HG03139 (cell line): ENCODE measurements around the gene KLK1.
A peak's percentile ranks its signal among the peaks of the same experiment; 100 is the strongest.
"Not testable (repeated sequence)": the region's sequence is repeated elsewhere in the genome, so short reads cannot be mapped to it uniquely, and the experiment has no call there.

Source experiments
- ATAC-seq: cut with Tn5 transposase; IDR thresholded peaks from one replicate; pipeline ENCODE4 v1.9.1; 2021; ENCODE audit not compliant: unreplicated experiment

The KLK1 gene

DNA sequence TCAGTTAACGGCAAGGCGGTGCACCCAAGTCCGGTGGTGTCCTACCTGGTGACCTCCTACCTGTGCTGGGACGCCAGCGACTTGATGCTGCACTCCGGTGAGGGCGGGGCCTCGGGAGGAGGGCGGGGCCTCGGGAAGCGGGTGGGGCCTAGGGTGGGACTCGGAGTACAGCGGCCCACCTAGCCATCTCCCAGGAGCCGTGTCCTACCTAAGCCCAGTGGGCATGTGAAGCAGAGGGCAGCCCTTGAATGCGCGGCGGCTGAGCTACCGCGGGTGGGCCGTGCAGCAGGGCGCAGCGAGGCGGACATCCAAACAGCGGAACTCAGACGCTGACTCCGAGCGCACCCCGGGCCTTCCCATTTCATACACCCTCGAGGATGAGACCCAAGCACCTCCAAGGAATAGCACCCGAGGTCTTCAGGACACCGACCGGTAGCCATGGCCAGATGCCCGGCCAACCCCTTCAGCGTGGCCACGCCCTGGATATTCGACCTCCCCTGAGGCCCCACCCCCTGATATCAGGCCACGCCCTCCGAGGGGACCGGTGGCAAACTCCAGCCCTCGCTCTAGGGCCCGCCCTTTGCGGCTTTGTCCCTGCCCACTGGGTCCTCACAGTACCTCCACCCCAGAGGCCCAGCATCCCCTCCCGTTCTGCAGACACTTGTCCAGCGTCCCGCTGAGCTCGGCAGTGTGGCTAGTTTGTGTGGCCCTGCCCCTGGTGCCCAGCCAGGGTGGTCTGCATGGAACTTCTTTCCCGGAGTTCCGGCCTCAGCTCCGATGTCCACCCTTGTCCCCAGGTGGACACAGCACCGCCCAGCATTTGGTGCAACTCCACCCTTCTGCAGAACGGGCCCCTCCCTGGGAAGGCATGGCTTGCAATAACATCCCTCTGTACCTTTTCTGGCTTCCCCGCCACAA, 5.4 kb downstream of the KLK1 start:
- peak; percentile 45 for ATAC-seq

GRCh38 chr19:50815439-50815838, 8.1 kb downstream of the KLK1 start:
- ATAC-seq, result no peak

- no peak for ATAC-seq
Measured at GRCh38 chr19:50814883-50815282, 8.7 kb downstream of the KLK1 start.

GRCh38 chr19:50812474-50812873, 11.1 kb downstream of the KLK1 start:
- no peak for ATAC-seq

DNA sequence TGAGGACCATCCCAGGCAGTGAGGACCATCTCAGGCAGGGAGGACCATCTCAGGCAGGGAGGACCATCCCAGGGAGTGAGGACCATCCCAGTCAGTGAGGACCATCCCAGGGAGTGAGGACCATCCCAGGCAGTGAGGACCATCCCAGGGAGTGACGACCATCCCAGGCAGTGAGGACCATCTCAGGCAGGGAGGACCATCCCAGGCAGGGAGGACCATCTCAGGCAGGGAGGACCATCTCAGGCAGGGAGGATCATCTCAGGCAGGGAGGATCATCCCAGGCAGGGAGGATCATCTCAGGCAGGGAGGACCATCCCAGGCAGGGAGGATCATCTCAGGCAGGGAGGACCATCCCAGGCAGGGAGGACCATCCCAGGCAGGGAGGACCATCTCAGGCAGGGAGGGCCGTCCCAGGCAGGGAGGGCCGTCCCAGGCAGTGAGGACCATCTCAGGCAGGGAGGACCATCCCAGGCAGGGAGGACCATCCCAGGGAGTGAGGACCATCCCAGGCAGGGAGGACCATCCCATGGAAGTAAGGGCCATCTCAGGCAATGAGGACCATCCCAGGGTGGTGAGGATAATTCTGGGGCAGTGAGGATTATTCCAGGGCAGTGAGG, 11.9 kb downstream of the KLK1 start:
- not testable (repeated sequence) for ATAC-seq

- no peak for ATAC-seq
Measured at GRCh38 chr19:50808856-50809255, 14.7 kb downstream of the KLK1 start.

- ATAC-seq, result peak; percentile 88
Measured at GRCh38 chr19:50804420-50805272, 18.9 kb downstream of the KLK1 start.

GRCh38 chr19:50803633-50804419, 19.8 kb downstream of the KLK1 start:
- no peak for ATAC-seq

DNA sequence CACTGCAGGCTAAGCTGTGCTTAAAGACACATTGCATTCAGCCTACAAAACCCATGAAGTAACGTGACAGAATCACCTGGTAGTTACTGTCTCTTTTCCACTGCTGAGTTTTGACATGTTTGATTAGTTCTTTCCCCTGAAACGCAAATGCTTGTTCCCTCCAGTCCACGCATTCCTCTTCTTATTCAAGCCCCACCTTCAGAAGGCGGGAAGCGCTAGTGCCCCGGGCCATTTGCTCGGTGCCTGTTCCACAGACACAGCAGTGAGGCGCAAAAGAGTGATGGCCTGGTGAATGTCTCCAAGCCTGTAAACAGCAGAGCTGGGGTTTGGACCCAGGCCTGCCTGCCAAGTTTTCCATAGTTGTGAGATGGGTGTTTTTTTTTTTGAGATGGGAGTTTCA, 22.5 kb downstream of the KLK1 start:
- ATAC-seq, result no peak

DNA sequence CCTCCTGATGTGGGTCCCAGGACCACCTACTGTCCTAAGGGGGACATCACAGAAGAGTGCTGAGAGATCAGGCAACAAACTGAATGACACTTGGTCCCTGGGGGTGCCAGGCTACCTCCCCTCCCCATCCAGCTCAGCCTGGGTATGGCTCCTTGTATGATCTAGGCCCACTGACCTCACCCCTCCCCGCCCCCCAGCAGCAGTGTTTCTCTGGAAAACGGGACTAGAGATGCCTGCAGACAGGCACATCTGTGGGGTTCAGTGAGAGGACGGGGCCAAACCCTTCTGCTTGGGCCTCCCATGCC, 24.1 kb downstream of the KLK1 start:
- ATAC-seq, result no peak

- ATAC-seq, result no peak
Measured at GRCh38 chr19:50798659-50799546, 24.7 kb downstream of the KLK1 start.

DNA sequence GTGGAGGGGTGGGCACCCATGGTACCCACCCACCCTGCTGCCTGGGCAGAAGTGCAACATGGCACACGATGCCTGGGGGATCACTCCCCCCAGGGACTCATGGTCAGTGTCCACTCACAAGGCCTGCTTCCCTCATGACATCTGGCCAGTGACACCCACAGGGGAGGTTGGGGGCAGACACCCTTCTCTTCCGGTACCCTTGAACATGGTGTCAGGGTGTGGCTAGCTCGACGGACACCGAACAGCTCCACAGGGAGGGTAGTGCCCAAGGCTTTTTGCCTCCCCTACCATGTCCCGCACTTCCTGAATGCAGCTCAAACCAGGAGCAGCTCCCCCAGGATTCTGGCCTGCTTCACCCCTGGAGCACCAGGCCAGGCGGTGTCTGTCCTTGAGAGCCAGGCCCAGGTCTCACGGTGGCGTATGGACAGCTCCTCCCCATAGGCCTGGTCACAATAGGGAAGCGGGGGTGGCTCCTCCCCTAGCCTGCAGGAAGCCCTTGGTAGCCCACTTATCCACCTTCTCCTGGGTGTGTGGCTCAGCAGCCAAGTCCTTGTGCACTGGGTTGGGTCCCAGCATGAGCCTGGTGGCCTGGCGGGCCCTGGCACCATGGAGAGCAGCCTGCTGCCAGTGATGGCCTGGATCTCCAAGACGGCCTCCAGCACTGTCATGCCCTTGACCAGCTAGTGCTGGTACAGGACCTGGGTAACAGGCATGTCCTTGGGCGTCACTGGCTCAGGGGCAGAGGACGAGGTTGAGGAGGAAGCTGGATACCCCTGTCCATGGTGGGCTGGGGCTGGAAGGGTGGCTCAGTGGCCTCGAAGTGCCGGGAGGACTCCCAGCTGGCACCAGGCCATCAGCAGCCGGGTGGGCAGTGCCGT, 25.6 kb downstream of the KLK1 start:
- ATAC-seq, result no peak

- no peak for ATAC-seq
Measured at GRCh38 chr19:50797429-50797780, 26.2 kb downstream of the KLK1 start.

DNA sequence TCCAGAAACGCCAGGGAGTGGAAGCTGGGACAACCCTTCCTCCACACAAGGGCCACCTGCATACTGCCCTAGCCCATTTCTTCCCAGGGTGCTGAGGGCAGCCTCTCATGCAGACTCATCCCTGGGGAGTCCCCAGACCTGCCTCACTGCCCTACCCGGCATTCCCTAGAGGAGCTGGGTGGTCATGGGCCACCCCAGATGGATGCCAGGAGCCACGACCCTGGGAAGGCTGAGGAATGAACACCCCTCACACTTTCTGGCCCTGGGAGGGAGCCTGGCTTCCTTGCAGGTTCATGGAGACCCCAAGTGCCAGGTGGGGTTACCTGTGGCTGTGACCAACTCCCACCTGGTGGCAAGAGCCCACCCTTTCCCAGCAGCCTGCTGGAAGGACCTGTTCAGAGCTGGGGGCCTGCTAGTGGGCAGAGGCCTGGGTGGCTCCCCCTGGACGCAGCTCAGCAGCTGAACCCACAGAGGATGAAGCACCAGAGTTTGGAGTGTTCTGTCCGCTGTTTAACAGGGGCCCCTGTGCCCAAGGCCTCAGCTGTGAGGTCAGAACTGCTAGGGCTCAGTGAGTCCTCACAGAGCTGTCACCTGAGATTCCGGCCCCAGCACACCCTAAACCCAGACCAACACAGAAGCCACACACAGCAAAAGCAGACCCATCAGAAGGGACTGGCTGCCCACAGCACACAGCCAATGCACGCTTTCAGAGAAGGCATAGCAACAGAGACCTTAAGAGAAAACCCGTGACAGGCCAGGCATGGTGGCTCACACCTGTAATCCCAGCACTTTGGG, 26.8 kb downstream of the KLK1 start:
- ATAC-seq, result no peak

- ATAC-seq, result no peak
Measured at GRCh38 chr19:50796128-50796633, 27.4 kb downstream of the KLK1 start.

DNA sequence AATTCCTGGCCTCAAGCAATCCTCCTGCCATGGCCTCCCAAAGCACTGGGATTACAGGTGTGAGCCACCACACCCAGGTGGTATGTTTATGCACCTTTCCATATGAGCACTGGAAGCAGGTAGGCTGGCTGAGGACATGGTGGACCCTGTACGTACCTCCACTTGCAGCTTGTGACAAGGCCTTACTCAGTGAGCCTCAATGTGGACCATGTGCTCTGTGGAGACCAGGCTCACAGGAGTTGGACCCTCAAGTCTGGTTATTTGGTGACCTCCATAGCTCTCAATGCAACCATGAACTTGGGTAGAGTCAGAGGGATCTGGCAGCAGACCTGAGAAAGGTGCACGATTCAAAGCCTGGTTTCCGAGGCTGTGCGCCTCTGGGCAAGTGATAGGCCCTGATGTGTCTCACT, 27.9 kb downstream of the KLK1 start:
- no peak for ATAC-seq

- no peak for ATAC-seq
Measured at GRCh38 chr19:50794876-50795663, 28.5 kb downstream of the KLK1 start.
